GM21576 (cell line): ENCODE measurements around the gene CX3CL1.
A peak's percentile ranks its signal among the peaks of the same experiment; 100 is the strongest.

Experiments used
- ATAC-seq: cut with Tn5 transposase; IDR thresholded peaks from one replicate; pipeline ENCODE4 v1.9.1; 2021; ENCODE audit warnings: mild to moderate bottlenecking, moderate library complexity; ENCODE audit not compliant: unreplicated experiment

CX3CL1 gene

GRCh38 chr16:57403965-57404817 is 31.9 kb downstream of the CX3CL1 start, which contains the start of gene CCL17:
Gene CCL17, plus strand, starts transcription at chr16:57404767. Its CDS starts 9,166 bp downstream, at chr16:57413933.
- ATAC-seq, result no peak

- ATAC-seq, result no peak
Measured at GRCh38 chr16:57405097-57405496, 32.8 kb downstream of the CX3CL1 start.

- ATAC-seq, result no peak
Measured at GRCh38 chr16:57406881-57407280, 34.6 kb downstream of the CX3CL1 start.

- no peak for ATAC-seq
Measured at GRCh38 chr16:57407521-57408353, 35.4 kb downstream of the CX3CL1 start.

GRCh38 chr16:57409065-57409464 is 36.8 kb downstream of the CX3CL1 start:
- ATAC-seq, result no peak

GRCh38 chr16:57409870-57410587 is 37.7 kb downstream of the CX3CL1 start:
- ATAC-seq, result no peak

GRCh38 chr16:57411362-57411976 is 39.2 kb downstream of the CX3CL1 start:
- ATAC-seq, result no peak

GRCh38 chr16:57412584-57412983 is 40.3 kb downstream of the CX3CL1 start:
- ATAC-seq, result no peak

- ATAC-seq, result peak; percentile 69
Measured at GRCh38 chr16:57413301-57413730, 41.0 kb downstream of the CX3CL1 start.

GRCh38 chr16:57413733-57414132 is 41.4 kb downstream of the CX3CL1 start:
- ATAC-seq, result no peak

- no peak for ATAC-seq
Measured at GRCh38 chr16:57416084-57416483, 43.8 kb downstream of the CX3CL1 start.

GRCh38 chr16:57419506-57419905 is 47.2 kb downstream of the CX3CL1 start:
- no peak for ATAC-seq

GRCh38 chr16:57422026-57422944 is 50.0 kb downstream of the CX3CL1 start:
- ATAC-seq, result no peak

- no peak for ATAC-seq
Measured at GRCh38 chr16:57423152-57423551, 50.9 kb downstream of the CX3CL1 start.

- ATAC-seq, result no peak
Measured at GRCh38 chr16:57424583-57424982, 52.3 kb downstream of the CX3CL1 start.

- no peak for ATAC-seq
Measured at GRCh38 chr16:57426356-57426755, 54.1 kb downstream of the CX3CL1 start.

GRCh38 chr16:57427307-57427706 is 55.0 kb downstream of the CX3CL1 start:
- no peak for ATAC-seq

- no peak for ATAC-seq
Measured at GRCh38 chr16:57427824-57428223, 55.5 kb downstream of the CX3CL1 start.

GRCh38 chr16:57430955-57431354 is 58.7 kb downstream of the CX3CL1 start:
- no peak for ATAC-seq

GRCh38 chr16:57432505-57432904 is 60.2 kb downstream of the CX3CL1 start:
- ATAC-seq, result no peak
